HK-2 (cell line): Measurements from ENCODE around the gene ANTXR1.

ENCODE experiments used
- DNase-seq: peaks from one replicate; pipeline ENCODE4 v3.0.0-alpha.2; 2018; ENCODE audit not compliant: unreplicated experiment

The ANTXR1 gene

DNA sequence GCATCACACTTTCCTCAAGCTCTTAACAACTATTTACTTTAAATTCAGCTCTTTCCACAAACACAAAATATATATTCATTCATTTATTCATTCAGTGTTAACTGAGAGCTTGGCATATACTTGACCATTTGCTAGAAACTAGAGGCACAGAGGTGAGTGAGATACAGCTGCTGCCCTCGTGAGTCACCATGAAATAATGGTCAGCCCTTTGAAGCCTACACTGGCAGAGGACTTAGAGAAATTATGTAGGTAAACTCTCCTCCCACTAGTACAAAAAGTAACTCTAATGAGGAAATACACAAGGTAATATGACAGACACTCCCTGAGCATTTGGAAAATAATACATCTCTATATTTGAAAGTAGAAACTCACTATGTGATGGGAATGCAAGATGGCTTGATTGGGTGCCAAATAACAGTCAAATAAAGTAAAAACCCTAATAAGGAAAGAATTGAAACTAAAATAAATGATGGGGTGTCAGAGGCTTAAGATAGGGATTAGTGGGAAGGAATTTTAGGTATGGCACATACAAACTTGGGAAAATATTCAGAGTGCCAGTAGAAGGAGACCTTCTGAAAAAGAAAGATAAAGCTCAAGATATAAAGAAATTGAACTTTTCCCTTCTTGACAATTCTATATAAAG is 61.1 kb downstream of the ANTXR1 start:
- no peak for DNase-seq

DNA sequence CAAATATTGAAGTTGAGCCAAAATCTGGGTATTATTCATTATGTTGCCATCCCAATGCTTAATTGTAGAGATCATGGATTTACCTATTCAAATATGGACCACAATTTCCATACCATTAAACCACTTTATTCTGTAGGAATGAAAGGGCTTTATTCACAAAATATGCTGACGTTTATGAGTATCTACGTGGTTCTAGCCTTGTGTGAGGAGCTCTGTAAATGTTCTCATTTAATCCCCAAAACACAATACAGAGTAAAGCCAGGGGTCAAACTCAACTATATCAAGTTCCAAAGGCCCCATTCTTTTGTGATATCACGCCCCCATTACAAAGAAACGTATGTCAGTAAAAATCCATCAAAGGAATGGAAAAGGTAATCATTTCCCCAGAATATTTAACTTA is 61.9 kb downstream of the ANTXR1 start:
- DNase-seq = no peak

GRCh38 chr2:69075486-69075885 is 62.5 kb downstream of the ANTXR1 start:
- no peak for DNase-seq

DNA sequence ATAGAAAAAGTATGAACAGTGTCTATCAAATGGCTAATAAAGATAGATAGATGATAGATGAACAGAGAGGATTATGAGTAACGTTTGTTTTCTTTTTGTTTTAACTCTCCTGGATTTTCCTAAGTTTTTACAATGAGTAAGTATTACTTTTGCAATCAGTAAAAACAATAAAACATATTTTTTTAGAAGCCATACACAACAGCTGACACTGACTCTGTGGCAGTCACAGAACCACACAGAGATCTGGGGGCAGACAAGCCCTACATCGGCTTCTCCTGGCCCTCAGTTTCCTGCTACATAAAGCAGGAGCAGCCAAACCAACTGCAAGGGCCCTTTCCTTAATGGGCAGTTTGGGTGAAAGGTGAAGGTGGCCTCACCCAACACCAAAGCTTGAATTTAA is 63.6 kb downstream of the ANTXR1 start:
- no peak for DNase-seq

GRCh38 chr2:69077252-69077950 is 64.4 kb downstream of the ANTXR1 start:
- DNase-seq = peak; percentile 20

DNA sequence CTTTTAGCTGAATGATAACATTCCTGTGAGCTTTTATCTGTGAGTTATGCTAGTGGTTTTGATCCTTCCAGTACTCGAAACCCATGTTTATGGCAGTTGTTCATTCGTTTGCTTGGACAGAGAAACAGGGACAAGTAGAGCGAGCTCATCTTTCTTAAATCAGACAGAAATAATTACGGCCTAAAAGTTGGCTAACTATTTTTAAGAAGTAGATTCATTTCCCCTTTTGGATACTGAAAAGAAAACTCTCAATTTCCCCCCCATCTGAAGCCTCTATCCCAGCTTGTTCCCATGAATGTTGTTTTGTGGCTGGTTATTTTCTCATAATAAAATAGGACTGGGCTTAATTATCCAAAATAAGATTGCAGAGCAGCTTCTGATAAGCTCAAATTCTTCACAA is 67.1 kb downstream of the ANTXR1 start:
- no peak for DNase-seq

DNA sequence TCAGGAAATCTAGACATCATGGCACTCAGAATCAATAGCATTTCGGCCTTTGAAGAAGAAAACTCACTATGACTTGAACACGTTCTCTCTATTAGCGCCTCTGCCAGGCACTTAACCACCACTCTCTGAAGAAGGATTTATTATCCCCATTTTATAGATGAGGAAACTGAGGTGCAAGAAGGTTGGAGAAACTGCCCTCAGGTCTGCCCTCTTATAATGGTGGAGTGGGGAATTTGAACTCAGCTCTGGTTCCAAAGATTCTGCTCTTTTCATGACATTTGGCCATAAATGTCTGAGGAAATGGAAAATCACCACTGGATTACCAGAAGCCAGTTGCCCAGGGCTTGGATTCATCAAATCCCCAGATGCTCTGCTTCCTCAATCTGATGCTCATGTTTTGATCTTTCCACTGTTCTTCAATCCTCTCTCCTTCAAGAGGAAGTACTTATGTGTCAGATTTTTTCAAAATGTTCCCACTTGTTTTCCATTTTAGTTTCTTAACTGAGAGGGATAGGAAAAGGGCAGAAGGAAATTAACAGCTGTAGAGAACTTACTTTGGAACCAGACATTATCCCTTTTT is 68.1 kb downstream of the ANTXR1 start:
- no peak for DNase-seq

GRCh38 chr2:69081757-69082156 is 68.8 kb downstream of the ANTXR1 start:
- no peak for DNase-seq

- peak; percentile 72 for DNase-seq
These were observed 69.5 kb downstream of the ANTXR1 start for GRCh38 chr2:69082430-69082997.

DNA sequence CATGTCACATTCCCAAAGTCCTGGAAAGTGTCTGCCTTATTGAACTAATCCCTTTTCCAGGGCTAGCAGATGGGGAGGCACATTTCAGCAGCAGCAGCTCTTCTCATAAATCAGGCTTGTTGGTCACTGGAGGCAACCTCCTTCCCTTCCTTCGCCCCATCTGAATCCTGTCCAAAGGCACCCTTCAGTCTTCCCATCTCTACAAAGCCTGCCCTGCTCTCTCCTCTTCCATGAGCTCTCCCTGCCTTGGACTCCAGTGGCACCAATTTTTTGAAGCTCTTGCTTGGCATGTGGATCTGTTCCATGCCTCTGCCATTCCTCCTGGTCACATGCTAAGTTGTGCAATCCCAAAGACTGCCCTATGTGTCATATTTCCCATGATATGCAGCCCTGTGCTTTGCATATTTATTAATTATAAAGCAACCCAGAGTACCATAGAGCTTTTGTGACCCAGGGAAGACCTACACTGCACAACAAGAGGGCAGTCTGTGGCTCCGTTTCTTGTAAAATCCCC is 70.3 kb downstream of the ANTXR1 start:
- DNase-seq = no peak

DNA sequence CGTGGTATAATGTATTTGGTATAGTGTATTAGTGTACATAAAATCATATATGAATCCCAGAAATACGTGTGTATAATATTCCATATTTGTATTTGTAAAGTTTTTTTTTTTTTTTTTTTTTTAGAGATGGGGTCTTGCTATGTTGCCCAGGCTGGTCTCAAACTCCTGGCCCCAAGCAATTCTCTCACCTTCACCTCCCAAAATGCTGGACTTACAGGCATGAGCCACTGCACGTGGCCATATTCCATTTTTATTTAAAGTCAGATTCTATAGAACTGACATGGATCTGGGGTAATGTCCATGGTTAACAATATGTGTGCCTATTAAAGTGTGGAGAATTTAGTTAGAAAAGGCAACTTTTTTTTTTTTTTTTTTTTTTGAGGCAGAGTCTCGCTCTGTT is 71.5 kb downstream of the ANTXR1 start:
- DNase-seq = no peak

- no peak for DNase-seq
These were observed 73.5 kb downstream of the ANTXR1 start for GRCh38 chr2:69086466-69086865.

GRCh38 chr2:69087211-69087911 is 74.4 kb downstream of the ANTXR1 start:
- no peak for DNase-seq

DNA sequence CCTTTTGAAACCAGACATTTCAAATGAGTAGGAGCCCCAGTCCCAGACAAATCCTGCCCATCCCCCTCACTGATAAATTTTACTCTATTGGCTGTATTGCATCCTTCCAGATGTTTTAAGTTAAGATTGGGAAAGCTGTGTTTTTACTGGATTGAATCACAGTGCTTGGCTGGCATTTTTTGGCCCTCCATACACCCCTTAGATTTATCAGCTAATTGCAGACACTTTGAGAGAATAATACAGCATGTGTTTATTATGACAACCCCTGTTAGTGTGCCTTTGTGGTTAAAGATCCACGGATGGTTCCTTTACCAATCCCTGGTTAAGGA is 74.9 kb downstream of the ANTXR1 start:
- no peak for DNase-seq

DNA sequence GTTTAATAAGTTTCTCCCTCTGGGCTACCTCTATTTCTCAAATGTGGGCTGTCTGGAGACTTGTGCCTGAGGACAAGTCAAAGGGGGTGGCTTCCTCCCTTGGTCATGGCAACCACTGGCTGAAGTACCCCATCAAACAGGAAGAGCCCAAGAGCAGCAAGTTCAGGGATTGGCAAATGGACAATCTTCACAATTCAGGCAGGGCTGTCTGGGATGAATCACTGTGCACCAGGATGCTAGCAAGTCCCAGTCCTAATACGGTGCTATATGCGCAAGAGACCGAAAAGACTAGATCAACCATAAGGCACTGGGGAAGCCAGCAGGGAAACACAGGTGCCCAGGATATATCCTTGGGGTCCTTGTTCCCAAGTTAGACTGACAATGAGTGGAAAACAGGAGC is 75.5 kb downstream of the ANTXR1 start:
- DNase-seq = no peak

- DNase-seq = no peak
These were observed 76.3 kb downstream of the ANTXR1 start for GRCh38 chr2:69089266-69089665.

- DNase-seq = no peak
These were observed 77.0 kb downstream of the ANTXR1 start for GRCh38 chr2:69089998-69090397.

DNA sequence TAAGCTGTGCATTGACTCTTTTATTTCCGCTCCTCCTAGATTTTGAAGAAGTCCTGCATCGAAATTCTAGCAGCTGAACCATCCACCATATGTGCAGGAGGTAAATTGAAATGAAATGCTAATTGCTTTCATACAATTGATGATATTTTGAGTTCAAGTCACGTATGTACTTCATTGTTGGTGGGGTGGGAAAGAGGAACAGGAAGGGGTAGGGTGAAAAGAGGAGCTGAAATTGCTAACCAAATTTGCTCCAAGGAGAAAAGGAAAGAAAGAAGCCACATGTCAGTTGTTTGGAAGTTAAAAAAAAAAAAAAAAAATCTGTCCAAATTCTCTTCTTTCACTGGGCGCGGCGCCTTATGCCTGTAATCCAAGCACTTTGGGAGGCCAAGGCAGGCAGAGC is 77.8 kb downstream of the ANTXR1 start:
- no peak for DNase-seq

- DNase-seq = no peak
These were observed 79.9 kb downstream of the ANTXR1 start for GRCh38 chr2:69092857-69093256.

- no peak for DNase-seq
These were observed 82.3 kb downstream of the ANTXR1 start for GRCh38 chr2:69095305-69095704.

GRCh38 chr2:69096326-69097095 is 83.5 kb downstream of the ANTXR1 start:
- DNase-seq = no peak
